Stimulated activated CD4-positive, alpha-beta T cell treated with anti-CD3 and anti-CD28 coated beads, Interleukin-4, amount 100 ng/mL, for 24 hours (primary cell): ENCODE measurements around the gene PHB1.
A peak's percentile ranks its signal among the peaks of the same experiment; 100 is the strongest.
"Not testable (repeated sequence)": the region's sequence is repeated elsewhere in the genome, so short reads cannot be mapped to it uniquely, and the experiment has no call there.

Source experiments
- DNase-seq: peaks from one replicate; pipeline ENCODE4 v3.0.0-alpha.2; 2020

PHB1 gene

DNA sequence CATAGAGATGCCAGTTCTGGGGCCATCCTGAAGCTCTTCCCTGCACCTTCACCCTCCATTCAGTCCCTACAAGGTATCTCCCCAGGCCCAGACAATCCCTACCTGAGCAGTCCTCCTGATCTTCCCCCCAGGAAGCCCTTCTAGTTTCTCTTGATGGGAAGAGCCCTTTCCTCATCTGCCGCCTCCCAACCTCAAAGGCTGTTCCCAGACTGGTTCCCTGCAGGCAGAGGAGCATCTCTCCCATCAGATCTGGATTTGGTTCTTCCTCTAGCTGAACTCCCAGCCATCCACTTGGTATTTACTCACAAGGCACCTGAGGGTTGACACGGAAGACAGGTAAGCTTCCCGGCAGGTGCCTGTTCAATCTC, 24.6 kb upstream of the PHB1 start:
- no peak for DNase-seq

GRCh38 chr17:49438436-49439278, 24.0 kb upstream of the PHB1 start:
- no peak for DNase-seq

- DNase-seq: no peak
Observed at GRCh38 chr17:49437696-49438435, 23.2 kb upstream of the PHB1 start.

DNA sequence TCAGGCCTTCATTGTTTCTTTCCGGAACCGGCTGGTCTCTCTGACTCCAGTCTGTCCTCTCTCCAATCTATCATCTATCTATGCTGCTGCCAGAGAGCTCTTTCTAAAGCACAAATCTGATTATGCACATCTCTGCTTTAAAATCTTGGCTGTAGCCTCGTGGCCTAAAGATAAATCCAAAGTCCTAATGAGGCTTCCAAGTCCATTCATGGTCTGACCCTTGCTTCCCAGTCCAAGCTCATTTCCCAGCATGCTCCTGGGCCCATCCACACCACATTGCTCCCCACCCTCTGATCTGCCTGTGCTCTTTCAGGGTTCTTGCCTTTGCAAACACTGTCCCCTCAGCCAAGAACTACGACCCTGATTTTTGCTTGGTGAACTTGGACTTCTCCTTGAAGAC, 21.5 kb upstream of the PHB1 start:
- no peak for DNase-seq

- DNase-seq: no peak
Observed at GRCh38 chr17:49435671-49436029, 21.0 kb upstream of the PHB1 start.

GRCh38 chr17:49434821-49435670, 20.4 kb upstream of the PHB1 start:
- DNase-seq: peak; percentile 56

GRCh38 chr17:49433000-49433694, 18.5 kb upstream of the PHB1 start:
- DNase-seq: no peak

DNA sequence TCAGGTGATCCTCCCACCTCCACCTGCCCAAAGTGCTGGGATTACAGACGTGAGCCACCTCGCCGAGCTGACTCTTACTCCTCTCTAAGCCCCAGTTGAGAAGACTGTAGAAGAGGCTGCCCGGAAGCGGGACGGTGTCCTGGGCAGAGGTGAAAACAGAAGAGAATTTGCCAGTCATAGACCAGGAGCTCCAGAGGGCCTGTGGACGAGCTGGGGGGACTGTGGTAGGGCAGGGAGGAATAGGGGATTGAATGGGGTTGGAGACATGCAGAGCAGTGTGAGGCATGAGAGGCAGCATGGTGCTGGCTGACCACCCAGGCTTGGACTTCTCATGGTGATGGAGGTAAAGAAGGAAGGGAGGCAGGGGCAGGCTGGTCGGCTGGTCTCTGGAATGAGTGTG, 17.1 kb upstream of the PHB1 start:
- DNase-seq: no peak

GRCh38 chr17:49425004-49425286, 10.3 kb upstream of the PHB1 start:
- no peak for DNase-seq

DNA sequence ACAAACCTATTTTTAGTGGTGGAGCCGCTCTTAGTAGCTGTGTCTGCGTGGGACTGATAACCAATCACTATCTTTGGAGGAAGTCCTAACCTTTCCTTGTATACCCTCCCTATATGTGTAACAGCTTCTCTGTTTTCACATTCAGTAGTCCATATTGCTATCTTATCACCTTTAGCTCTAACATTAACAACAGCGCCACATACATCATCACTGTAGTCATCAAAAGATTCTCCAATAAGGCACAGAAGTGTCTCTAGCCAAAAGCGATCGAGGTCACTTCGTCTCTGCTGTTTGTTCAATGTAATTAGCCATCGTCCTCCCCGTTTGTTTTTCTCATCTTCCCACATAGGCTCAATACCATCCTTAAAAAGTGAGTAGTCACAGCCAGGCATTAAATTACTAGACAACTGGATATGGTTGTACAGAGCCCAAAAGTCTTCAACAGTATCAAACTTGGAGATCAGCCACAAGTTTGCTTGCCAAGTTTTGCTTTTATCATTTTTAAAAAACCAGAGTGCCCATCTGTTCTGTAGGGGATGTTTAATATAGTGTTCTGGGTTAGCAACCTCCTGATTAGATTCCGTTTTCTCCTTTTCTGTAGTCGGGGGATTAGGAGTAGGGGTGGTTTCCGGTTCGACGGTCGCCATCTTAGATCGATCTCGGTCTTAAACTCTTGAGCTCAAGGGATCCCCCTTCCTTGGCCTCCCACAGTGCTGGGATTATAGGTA, 9.8 kb upstream of the PHB1 start:
- DNase-seq: not testable (repeated sequence)

- DNase-seq: no peak
Observed at GRCh38 chr17:49422714-49423113, 8.0 kb upstream of the PHB1 start.

GRCh38 chr17:49419761-49420160, 5.1 kb upstream of the PHB1 start:
- DNase-seq: not testable (repeated sequence)

DNA sequence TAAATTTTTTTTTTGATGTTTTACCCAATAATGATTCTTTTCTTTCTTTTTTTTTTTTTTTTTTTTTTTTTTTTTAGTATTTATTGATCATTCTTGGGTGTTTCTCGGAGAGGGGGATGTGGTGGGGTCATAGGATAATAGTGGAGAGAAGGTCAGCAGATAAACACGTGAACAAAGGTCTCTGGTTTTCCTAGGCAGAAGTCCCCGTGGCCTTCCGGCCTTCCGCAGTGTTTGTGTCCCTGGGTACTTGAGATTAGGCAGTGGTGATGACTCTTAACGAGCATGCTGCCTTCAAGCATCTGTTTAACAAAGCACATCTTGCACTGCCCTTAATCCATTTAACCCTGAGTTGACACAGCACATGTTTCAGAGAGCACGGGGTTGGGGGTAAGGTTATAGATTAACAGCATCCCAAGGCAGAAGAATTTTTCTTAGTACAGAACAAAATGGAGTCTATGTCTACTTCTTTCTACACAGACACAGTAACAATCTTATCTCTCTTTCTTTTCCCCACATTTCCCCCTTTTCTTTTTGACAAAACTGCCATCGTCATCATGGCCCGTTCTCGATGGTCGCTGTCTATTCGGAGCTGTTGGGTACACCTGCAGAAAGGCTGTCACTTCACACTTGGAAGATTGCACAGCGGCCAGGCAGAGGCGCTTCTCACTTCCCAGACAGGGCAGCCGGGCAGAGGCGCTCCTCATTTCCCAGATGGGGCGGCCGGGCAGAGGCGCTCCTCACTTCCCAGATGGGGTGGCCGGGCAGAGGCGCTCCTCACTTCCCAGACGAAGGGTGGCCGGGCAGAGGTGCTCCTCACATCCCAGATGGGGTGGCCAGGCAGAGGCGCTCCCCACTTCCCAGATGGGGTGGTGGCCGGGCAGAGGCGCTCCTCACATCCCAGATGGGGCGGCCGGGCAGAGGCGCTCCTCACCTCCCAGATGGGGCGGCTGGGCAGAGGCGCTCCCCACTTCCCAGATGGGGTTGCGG, 4.4 kb upstream of the PHB1 start:
- DNase-seq: not testable (repeated sequence)

GRCh38 chr17:49414271-49414621, 436 bp downstream of the PHB1 start:
- DNase-seq: no peak

DNA sequence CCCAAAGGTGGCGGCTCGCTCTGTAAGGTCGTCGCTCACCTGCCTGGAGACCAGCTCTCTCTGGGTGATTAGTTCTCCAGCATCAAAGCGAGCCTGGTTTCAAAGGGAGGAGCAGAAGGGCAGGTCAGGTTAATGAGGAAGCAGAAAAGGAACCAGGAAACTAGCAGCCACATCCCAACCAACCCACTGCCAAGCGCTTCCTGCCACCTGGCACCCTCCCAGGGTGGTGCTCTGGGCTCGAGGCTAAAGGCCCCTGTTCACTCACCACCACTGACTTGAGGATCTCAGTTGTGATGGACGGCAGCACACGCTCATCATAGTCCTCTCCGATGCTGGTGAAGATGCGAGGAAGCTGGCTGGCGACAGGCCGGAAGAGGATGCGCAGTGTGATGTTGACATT, 5.6 kb downstream of the PHB1 start:
- DNase-seq: no peak

DNA sequence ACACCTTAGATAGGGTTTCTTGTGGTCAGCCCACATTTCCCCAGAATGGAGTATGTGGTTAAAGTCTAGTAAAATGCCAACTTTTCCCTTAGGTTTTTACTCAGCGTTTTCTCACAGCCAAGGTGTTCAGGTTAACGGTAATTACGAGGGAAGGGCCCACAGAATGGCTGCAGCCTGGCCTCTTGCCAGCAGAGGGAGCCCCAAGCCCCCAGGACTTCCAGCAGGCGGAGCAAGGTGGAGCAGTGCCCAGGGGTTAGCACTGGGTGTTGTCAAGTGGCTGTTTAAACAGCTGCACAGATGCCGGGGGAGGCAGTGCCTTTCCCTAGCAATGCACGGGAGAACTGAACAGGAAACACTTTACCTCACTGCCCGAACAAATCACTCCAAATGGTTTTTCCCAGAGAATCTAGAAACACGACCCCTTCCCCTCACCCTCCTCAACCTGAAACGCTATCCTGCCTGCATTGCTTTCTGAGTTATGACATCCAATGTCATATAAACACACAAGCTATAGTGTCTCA, 6.6 kb downstream of the PHB1 start:
- DNase-seq: peak; percentile 86

DNA sequence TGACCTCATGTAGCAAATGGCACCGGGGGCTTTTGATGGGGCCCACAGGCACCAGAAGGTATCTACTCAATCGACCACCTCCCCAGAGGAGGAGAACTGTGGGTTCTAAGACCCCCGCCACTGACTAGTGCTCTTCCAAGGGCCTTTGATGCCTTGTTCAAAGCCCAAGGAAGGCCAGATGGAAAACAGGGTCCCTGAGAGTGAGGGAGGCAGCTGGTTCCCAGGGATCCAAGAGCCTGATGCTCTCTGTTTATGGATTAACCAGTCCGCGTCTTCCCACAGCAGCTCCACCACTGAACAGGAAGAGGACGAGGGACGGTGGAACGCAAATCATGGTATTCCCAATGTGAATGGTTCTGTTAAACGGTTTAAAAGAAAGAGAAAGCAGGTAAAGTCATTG, 7.6 kb downstream of the PHB1 start:
- no peak for DNase-seq

GRCh38 chr17:49406421-49407061, 8.1 kb downstream of the PHB1 start:
- no peak for DNase-seq

DNA sequence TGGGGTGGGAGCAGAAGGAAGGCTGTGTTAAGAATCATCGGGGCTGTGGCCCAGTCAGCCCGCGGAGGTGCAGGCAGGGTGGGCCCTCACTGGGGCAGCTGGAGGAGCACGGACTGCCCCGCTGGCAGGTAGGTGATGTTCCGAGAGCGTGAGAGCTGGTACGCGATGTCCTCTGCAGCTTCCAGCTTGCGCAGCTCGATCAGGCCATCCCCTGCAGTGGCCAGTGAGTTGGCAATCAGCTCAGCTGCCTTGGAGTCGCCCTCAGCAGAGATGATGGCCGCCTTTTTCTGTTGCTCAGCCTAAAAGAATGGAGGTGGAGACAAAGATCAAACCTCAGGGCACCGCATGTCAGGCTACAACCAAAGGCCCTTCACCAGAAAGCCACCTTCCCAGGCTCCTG, 9.8 kb downstream of the PHB1 start:
- DNase-seq: no peak

DNA sequence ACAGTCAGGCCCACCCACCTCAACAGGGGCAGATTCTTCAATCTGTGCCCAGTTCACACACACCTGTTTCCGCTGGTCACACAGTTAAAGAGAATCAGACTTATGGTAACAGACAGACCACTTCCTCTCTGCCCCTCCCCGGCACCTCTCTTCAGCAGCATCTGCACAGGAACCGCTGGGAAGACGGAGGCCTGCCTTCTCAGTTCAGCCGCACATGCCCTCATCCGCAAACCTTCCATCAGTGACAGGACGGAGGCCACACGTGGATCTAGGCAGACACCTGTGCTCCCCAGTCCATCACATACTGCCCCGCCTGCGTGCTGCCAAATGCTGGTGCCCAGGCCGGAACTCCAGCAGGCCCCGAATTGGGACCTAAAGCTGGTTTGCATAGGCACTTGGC, 10.3 kb downstream of the PHB1 start:
- no peak for DNase-seq
